BLaER1 treated with 17β-estradiol and CSF1 and Interleukin-3, amounts not matched to agents 10 nM and 100 nM (cell line): Measurements from ENCODE around the gene GATAD2B.
A peak's percentile ranks its signal among the peaks of the same experiment; 100 is the strongest.
"Not testable (repeated sequence)": the region's sequence is repeated elsewhere in the genome, so short reads cannot be mapped to it uniquely, and the experiment has no call there.

Experiments
- H3K27ac ChIP-seq, 11 experiments: shearing (Covaris generic); formaldehyde crosslinking; 2 replicates each; pipeline ENCODE4 v1.8.1; 2022
- H3K27me3 ChIP-seq, 11 experiments: shearing (Covaris generic); formaldehyde crosslinking; 2 replicates each; pipeline ENCODE4 v1.8.1; 2022
- H3K36me3 ChIP-seq, 11 experiments: shearing (Covaris generic); formaldehyde crosslinking; 2 replicates each; pipeline ENCODE4 v1.8.1; 2022
- H3K4me1 ChIP-seq, 10 experiments: shearing (Covaris generic); formaldehyde crosslinking; 2 replicates each; pipeline ENCODE4 v1.8.1; 2022
- H3K4me2 ChIP-seq, 11 experiments: shearing (Covaris generic); formaldehyde crosslinking; 2 replicates each; pipeline ENCODE4 v1.8.1; 2022
- H3K4me3 ChIP-seq, 10 experiments: shearing (Covaris generic); formaldehyde crosslinking; 2 replicates each; pipeline ENCODE4 v1.8.1; 2022
- H3K9ac ChIP-seq, 11 experiments: shearing (Covaris generic); formaldehyde crosslinking; 2 replicates each; pipeline ENCODE4 v1.8.1; 2022
- H3K9me3 ChIP-seq, 11 experiments: shearing (Covaris generic); formaldehyde crosslinking; replicated peaks in 1 of 11; 2 replicates each; pipeline ENCODE4 v1.8.1; 2022
- H4K20me1 ChIP-seq, 11 experiments: shearing (Covaris generic); formaldehyde crosslinking; 2 replicates each; pipeline ENCODE4 v1.8.1; 2022
- Cebpa-rat ChIP-seq, 11 experiments: shearing (Covaris generic); IDR thresholded peaks; 2 replicates each; pipeline ENCODE4 v1.8.1; 2022

GATAD2B gene

DNA sequence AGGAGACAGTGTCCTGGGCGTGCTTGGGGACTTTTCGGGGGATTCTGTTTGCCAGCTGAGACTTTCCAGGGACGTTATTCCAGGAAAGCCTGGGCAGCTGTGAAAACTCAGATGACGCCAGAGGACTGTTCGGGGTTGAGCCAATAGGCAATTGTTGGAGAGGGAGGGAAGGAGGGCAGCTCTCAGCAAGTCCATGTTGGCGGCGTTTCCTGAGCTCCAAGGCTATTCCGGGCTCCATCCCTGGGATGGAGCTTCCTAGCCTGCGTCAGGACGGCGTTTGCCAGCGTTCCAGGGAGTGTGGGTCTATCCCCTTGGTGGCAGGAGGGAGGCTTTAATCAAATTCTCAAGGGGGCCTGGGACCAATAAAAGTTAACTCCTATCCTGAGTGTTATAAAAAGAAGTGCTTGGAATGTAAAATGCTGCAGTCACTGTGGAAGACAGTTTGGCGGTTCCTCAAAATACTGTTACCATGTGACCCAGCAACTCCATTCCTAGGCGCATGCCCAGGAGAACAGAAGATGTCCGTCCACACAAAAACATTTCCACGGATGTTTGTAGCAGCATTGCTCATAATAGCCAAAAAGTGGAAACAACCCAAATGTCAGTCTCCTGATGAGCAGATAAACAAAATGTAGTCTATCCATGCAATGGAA lies 132.3 kb downstream of the GATAD2B start:
- Histone ChIP-seq H3K9me3 (peaks cover 0 to 8% (median 7%) of the 10 kb centered on the region in 11 experiments; a peak in 12 of 22 replicates), H3K4me1 (peaks cover 68 to 88% (median 86%) of the 10 kb centered on the region in 10 experiments), H3K36me3 (no peaks in the 10 kb centered on the region), H4K20me1 (no peaks in the 10 kb centered on the region), H3K4me2 (peak overlapping the region; percentile 79 to 98 (median 90)), H3K27ac (peak overlapping the region; percentile 82 to 99 (median 95)), H3K4me3 (peak overlapping the region in 9 of 10 experiments; percentile 9 to 49 (median 25); a peak in 12 of 20 replicates), H3K27me3 (no peaks in the 10 kb centered on the region), H3K9ac (peak overlapping the region; percentile 72 to 86 (median 80))
- TF ChIP-seq Cebpa-rat (IDR thresholded peaks at IDR 0.05) = no peak

- Histone ChIP-seq H3K9ac (peak overlapping the region; percentile 72 to 86 (median 80)), H3K9me3 (peaks cover 0 to 8% (median 7%) of the 10 kb centered on the region in 11 experiments; a peak in 12 of 22 replicates), H3K4me2 (peak overlapping the region; percentile 79 to 98 (median 90)), H3K36me3 (no peaks in the 10 kb centered on the region), H4K20me1 (no peaks in the 10 kb centered on the region), H3K4me3 (peak overlapping the region in 8 of 10 experiments; percentile 9 to 49 (median 22); a peak in 9 of 20 replicates), H3K4me1 (peaks cover 65 to 88% (median 86%) of the 10 kb centered on the region in 10 experiments), H3K27me3 (no peaks in the 10 kb centered on the region), H3K27ac (peak overlapping the region; percentile 82 to 99 (median 95))
- no peak for TF ChIP-seq Cebpa-rat (IDR thresholded peaks at IDR 0.05)
Measured at GRCh38 chr1:153789478-153790034, 133.2 kb downstream of the GATAD2B start.

- Histone ChIP-seq H3K9ac (no peak overlapping the region), H3K4me1 (peaks cover 62 to 80% (median 76%) of the 10 kb centered on the region in 10 experiments), H3K27me3 (no peaks in the 10 kb centered on the region), H3K4me2 (peak overlapping the region in 5 of 11 experiments; percentile 38 to 94 (median 77); a peak in 9 of 22 replicates), H3K27ac (peak overlapping the region in 1 of 11 experiments; percentile 32; a peak in 1 of 22 replicates), H3K4me3 (no peak overlapping the region), H4K20me1 (no peaks in the 10 kb centered on the region), H3K36me3 (peaks cover 0 to under 1% (median 0%) of the 10 kb centered on the region in 11 experiments; a peak in 3 of 22 replicates), H3K9me3 (peaks cover 0 to 8% (median 7%) of the 10 kb centered on the region in 11 experiments; a peak in 12 of 22 replicates)
- no peak for TF ChIP-seq Cebpa-rat (IDR thresholded peaks at IDR 0.05)
Measured at GRCh38 chr1:153786038-153786790, 136.6 kb downstream of the GATAD2B start.

- peaks cover 3 to 28% (median 22%) of the 10 kb centered on the region in 11 experiments; a peak in 21 of 22 replicates for H3K36me3 ChIP-seq
- no peak for TF ChIP-seq Cebpa-rat (IDR thresholded peaks at IDR 0.05)
- peak overlapping the region; percentile 85 to 98 (median 93) for H3K27ac ChIP-seq
- peak overlapping the region; percentile 54 to 74 (median 62) for H3K4me3 ChIP-seq
- H3K4me1 ChIP-seq = peaks cover 36 to 84% (median 57%) of the 10 kb centered on the region in 10 experiments
- H3K4me2 ChIP-seq = peak overlapping the region; percentile 69 to 97 (median 78)
- H3K9me3 ChIP-seq = peaks cover 0 to 8% (median 7%) of the 10 kb centered on the region in 11 experiments; a peak in 12 of 22 replicates
- no peaks in the 10 kb centered on the region for H3K27me3 ChIP-seq
- peak overlapping the region; percentile 84 to 95 (median 90) for H3K9ac ChIP-seq
- H4K20me1 ChIP-seq = peaks cover 0 to 7% (median 0%) of the 10 kb centered on the region in 11 experiments; a peak in 5 of 22 replicates
Measured at GRCh38 chr1:153783233-153784190, 139.3 kb downstream of the GATAD2B start.

GRCh38 chr1:153782648-153783047 lies 140.1 kb downstream of the GATAD2B start:
- peak overlapping the region; percentile 54 to 74 (median 62); a peak in 17 of 20 replicates for H3K4me3 ChIP-seq
- peak overlapping the region; percentile 69 to 97 (median 78) for H3K4me2 ChIP-seq
- peaks cover 39 to 84% (median 57%) of the 10 kb centered on the region in 10 experiments for H3K4me1 ChIP-seq
- H3K9me3 ChIP-seq, H3K27me3 ChIP-seq: not testable (repeated sequence)
- peak overlapping the region; percentile 84 to 95 (median 90); a peak in 21 of 22 replicates for H3K9ac ChIP-seq
- peaks cover 5 to 34% (median 30%) of the 10 kb centered on the region in 11 experiments; a peak in 21 of 22 replicates for H3K36me3 ChIP-seq
- H3K27ac ChIP-seq = peak overlapping the region; percentile 85 to 98 (median 93); a peak in 21 of 22 replicates
- H4K20me1 ChIP-seq = peaks cover 0 to 16% (median 0%) of the 10 kb centered on the region in 11 experiments; a peak in 6 of 22 replicates

- H3K9me3 ChIP-seq = no peaks in the 10 kb centered on the region
- peaks cover 5 to 46% (median 33%) of the 10 kb centered on the region in 11 experiments; a peak in 21 of 22 replicates for H3K36me3 ChIP-seq
- H3K4me3 ChIP-seq = no peak overlapping the region
- peak overlapping the region in 6 of 11 experiments; percentile 5 to 43 (median 24); a peak in 7 of 22 replicates for H3K9ac ChIP-seq
- TF ChIP-seq Cebpa-rat (IDR thresholded peaks at IDR 0.05) = no peak
- peaks cover 54 to 87% (median 69%) of the 10 kb centered on the region in 10 experiments for H3K4me1 ChIP-seq
- peak overlapping the region in 3 of 11 experiments; percentile 7 to 26 (median 21); a peak in 4 of 22 replicates for H3K4me2 ChIP-seq
- no peaks in the 10 kb centered on the region for H3K27me3 ChIP-seq
- peaks cover 0 to 33% (median 7%) of the 10 kb centered on the region in 11 experiments; a peak in 9 of 22 replicates for H4K20me1 ChIP-seq
- peak overlapping the region in 6 of 11 experiments; percentile 2 to 44 (median 12); a peak in 6 of 22 replicates for H3K27ac ChIP-seq
Measured at GRCh38 chr1:153780551-153780950, 142.2 kb downstream of the GATAD2B start.

DNA sequence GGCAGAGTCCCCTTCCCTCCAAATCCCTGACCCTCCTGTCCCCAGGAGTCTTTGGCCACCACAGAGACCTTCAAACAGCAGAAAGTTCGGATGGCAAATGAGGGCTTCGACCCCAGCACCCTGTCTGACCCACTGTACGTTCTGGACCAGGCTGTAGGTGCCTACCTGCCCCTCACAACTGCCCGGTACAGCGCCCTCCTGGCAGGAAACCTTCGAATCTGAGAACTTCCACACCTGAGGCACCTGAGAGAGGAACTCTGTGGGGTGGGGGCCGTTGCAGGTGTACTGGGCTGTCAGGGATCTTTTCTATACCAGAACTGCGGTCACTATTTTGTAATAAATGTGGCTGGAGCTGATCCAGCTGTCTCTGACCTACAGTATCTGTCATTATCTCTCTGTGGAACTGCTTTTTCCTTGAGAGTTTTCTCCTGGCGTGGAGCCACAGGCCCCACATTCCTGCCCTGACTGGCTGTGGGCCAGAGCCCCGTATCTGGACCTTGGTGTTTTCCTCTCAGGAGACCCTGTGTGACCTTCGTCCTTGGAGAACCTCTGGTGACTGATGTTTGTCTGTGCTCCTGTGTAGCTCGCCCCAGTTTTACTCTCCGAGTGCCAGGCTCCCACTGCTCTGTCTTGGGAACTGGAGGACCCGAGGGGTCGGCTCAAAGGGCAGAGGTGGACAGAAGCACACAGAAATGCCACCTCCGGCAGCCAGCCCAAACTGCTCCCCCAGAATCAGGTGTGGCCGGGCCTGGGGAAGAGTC lies 142.8 kb downstream of the GATAD2B start:
- H3K27me3 ChIP-seq = no peaks in the 10 kb centered on the region
- peak overlapping the region in 8 of 11 experiments; percentile 5 to 43 (median 16); a peak in 10 of 22 replicates for H3K9ac ChIP-seq
- TF ChIP-seq Cebpa-rat (IDR thresholded peaks at IDR 0.05) = no peak
- H3K27ac ChIP-seq = peak overlapping the region in 5 of 11 experiments; percentile 2 to 44 (median 17); a peak in 6 of 22 replicates
- H3K4me3 ChIP-seq = no peak overlapping the region
- H3K36me3 ChIP-seq = peaks cover 5 to 46% (median 33%) of the 10 kb centered on the region in 11 experiments; a peak in 21 of 22 replicates
- peaks cover 0 to 33% (median 7%) of the 10 kb centered on the region in 11 experiments; a peak in 9 of 22 replicates for H4K20me1 ChIP-seq
- peaks cover 51 to 84% (median 67%) of the 10 kb centered on the region in 10 experiments for H3K4me1 ChIP-seq
- H3K9me3 ChIP-seq = no peaks in the 10 kb centered on the region
- peak overlapping the region in 3 of 11 experiments; percentile 7 to 99 (median 26); a peak in 5 of 22 replicates for H3K4me2 ChIP-seq
